ENCODE data around the gene GSTM2.

GRCh38 chr1:109657395-109657794 is 10.5 kb upstream of the GSTM2 start:
- TF ChIP-seq, protein P1, sequence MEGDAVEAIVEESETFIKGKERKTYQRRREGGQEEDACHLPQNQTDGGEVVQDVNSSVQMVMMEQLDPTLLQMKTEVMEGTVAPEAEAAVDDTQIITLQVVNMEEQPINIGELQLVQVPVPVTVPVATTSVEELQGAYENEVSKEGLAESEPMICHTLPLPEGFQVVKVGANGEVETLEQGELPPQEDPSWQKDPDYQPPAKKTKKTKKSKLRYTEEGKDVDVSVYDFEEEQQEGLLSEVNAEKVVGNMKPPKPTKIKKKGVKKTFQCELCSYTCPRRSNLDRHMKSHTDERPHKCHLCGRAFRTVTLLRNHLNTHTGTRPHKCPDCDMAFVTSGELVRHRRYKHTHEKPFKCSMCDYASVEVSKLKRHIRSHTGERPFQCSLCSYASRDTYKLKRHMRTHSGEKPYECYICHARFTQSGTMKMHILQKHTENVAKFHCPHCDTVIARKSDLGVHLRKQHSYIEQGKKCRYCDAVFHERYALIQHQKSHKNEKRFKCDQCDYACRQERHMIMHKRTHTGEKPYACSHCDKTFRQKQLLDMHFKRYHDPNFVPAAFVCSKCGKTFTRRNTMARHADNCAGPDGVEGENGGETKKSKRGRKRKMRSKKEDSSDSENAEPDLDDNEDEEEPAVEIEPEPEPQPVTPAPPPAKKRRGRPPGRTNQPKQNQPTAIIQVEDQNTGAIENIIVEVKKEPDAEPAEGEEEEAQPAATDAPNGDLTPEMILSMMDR (IDR thresholded peaks at IDR 0.05): no peak
- TF ChIP-seq POLR2AphosphoS5 (IDR thresholded peaks at IDR 0.05) (no peak), POLR2A (IDR thresholded peaks at IDR 0.05) (no peak)
